ENCODE measurements around the gene PSMD13. TPM values are rescaled to one million over a fixed set of nuclear protein-coding genes. Genes with fewer than 3 reads are reported as not detected.

The PSMD13 gene
- total RNA-seq, 1 experiment from 2014 or later = 141 TPM

GRCh38 chr11:271319-271715 lies 34.5 kb downstream of the PSMD13 start:
- H3K4ac ChIP-seq (ENCODE audit: low read depth, low read length) = no peak overlapping the region
- peaks cover 13% of the 10 kb centered on the region for H3K27me3 Mint-ChIP-seq (ENCODE audit: low read depth)
- H3K27ac Mint-ChIP-seq = no peak overlapping the region
- H3K56ac ChIP-seq (ENCODE audit: insufficient read length, low read depth, low read length) = no peak overlapping the region
- H3K4me2 ChIP-seq (ENCODE audit: insufficient read depth, insufficient read length, low read length) = no peak overlapping the region
- no peak overlapping the region for H2AFZ ChIP-seq (ENCODE audit: low read length)
- no peaks in the 10 kb centered on the region for H3K27me3 ChIP-seq (ENCODE audit: insufficient read depth, low read length)
- WGBS (ENCODE audit: extremely low coverage, insufficient read length, low lambda C conversion rate) = no CpG with 5 or more reads among the region's 8 CpGs
- H3K27ac ChIP-seq (ENCODE audit: insufficient read length, low read depth, low read length) = no peak overlapping the region
- H4K20me1 ChIP-seq (ENCODE audit: control insufficient read depth, insufficient read depth, insufficient read length) = no peaks in the 10 kb centered on the region
- H3K36me3 Mint-ChIP-seq (ENCODE audit: insufficient read depth in 1 of 3, low read depth in 3 of 3) = peaks cover 0 to 6% (median 3%) of the 10 kb centered on the region in 3 experiments; a peak in 4 of 7 replicates
- no peak overlapping the region for H3K18ac ChIP-seq (ENCODE audit: insufficient read length, low read depth, low read length)
- H3K4me1 Mint-ChIP-seq = peaks cover 34 to 37% of the 10 kb centered on the region in 2 experiments
- no peak overlapping the region for H4K5ac ChIP-seq (ENCODE audit: insufficient read length, low read depth, low read length)
- no peak overlapping the region for H2BK15ac ChIP-seq (ENCODE audit: low read depth, low read length)
- H3T11ph ChIP-seq (ENCODE audit: low read length) = no peak overlapping the region
- no peaks in the 10 kb centered on the region for H3K23me2 ChIP-seq (ENCODE audit: insufficient read length, low read depth, low read length, poor library complexity, severe bottlenecking)
- no peak overlapping the region for H2BK5ac ChIP-seq (ENCODE audit: insufficient read length, low read length)
- H3K14ac ChIP-seq (ENCODE audit: insufficient read depth, low read length) = no peak overlapping the region
- H4K8ac ChIP-seq (replicated peaks; ENCODE audit: insufficient read length, low read depth, low read length) = no peak overlapping the region
- H2BK12ac ChIP-seq (ENCODE audit: insufficient read length, low read depth, low read length) = no peak overlapping the region
- H4K91ac ChIP-seq (ENCODE audit: insufficient read length, low read depth, low read length) = no peak overlapping the region
- H3K9ac ChIP-seq (ENCODE audit: extremely low read depth, insufficient read length, low read length) = no peak overlapping the region
- no peaks in the 10 kb centered on the region for H3K79me1 ChIP-seq (ENCODE audit: insufficient read depth, low read depth, low read length, poor library complexity, severe bottlenecking)
- no peaks in the 10 kb centered on the region for H3K79me2 ChIP-seq (ENCODE audit: insufficient read depth, low read length)
- DNase-seq = peak; percentile 12
- H3K9me3 ChIP-seq (ENCODE audit: control insufficient read depth, low read depth, low read length) = no peaks in the 10 kb centered on the region
- TF ChIP-seq, protein P1, sequence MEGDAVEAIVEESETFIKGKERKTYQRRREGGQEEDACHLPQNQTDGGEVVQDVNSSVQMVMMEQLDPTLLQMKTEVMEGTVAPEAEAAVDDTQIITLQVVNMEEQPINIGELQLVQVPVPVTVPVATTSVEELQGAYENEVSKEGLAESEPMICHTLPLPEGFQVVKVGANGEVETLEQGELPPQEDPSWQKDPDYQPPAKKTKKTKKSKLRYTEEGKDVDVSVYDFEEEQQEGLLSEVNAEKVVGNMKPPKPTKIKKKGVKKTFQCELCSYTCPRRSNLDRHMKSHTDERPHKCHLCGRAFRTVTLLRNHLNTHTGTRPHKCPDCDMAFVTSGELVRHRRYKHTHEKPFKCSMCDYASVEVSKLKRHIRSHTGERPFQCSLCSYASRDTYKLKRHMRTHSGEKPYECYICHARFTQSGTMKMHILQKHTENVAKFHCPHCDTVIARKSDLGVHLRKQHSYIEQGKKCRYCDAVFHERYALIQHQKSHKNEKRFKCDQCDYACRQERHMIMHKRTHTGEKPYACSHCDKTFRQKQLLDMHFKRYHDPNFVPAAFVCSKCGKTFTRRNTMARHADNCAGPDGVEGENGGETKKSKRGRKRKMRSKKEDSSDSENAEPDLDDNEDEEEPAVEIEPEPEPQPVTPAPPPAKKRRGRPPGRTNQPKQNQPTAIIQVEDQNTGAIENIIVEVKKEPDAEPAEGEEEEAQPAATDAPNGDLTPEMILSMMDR (conservative IDR thresholded peaks at IDR 0.05) = no peak
- H3K9me3 Mint-ChIP-seq = peaks cover 13 to 15% of the 10 kb centered on the region in 2 experiments
- H2AK5ac ChIP-seq (ENCODE audit: insufficient read length, low read length) = no peak overlapping the region
- no peak overlapping the region for H2BK20ac ChIP-seq (ENCODE audit: low read depth, low read length, poor library complexity, severe bottlenecking)
- peaks cover 6% of the 10 kb centered on the region for H3K4me1 ChIP-seq (ENCODE audit: insufficient read depth, low read length)
- H3K23ac ChIP-seq (ENCODE audit: insufficient read length, low read depth, low read length) = no peak overlapping the region
- H2BK120ac ChIP-seq (ENCODE audit: low read depth, low read length, poor library complexity, severe bottlenecking) = no peak overlapping the region
- no peak overlapping the region for H3K4me3 Mint-ChIP-seq

Data from H9 (cell line).